22Rv1 (cell line): ENCODE data around the gene C3orf20.

ENCODE experiments used
- ZFX ChIP-seq: fragments of 450-650 bp; IDR thresholded peaks from 2 replicates; pipeline ENCODE4 v1.6.1; 2017; ENCODE audit warnings: antibody characterized with exemption, borderline replicate concordance
- TF ChIP-seq, protein P1 (sequence below): fragments of 450-650 bp; IDR thresholded peaks from 2 replicates; pipeline ENCODE4 v1.5.1; 2017; ENCODE audit warnings: mild to moderate bottlenecking

DNA sequence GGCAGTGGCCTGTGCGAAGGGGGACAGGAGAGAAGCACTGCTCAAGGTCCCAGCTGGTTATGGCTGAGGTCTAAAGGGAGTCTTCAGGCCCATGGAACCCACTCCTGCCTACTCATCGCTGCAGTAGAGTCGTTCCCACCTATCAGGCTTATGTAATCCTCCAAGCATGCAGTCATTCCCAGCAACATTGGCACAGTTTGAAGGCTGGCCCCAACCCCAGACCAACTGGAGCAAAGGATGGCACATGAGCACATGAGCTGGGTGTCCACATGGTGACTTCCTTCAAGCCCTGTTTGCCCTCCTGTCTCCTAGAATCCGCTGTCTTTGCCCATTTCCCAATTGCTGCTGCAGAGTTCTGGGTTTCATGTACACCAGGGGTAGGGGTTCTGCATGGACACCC is 83.4 kb downstream of the C3orf20 start:
- TF ChIP-seq, protein P1, sequence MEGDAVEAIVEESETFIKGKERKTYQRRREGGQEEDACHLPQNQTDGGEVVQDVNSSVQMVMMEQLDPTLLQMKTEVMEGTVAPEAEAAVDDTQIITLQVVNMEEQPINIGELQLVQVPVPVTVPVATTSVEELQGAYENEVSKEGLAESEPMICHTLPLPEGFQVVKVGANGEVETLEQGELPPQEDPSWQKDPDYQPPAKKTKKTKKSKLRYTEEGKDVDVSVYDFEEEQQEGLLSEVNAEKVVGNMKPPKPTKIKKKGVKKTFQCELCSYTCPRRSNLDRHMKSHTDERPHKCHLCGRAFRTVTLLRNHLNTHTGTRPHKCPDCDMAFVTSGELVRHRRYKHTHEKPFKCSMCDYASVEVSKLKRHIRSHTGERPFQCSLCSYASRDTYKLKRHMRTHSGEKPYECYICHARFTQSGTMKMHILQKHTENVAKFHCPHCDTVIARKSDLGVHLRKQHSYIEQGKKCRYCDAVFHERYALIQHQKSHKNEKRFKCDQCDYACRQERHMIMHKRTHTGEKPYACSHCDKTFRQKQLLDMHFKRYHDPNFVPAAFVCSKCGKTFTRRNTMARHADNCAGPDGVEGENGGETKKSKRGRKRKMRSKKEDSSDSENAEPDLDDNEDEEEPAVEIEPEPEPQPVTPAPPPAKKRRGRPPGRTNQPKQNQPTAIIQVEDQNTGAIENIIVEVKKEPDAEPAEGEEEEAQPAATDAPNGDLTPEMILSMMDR: no peak
- TF ChIP-seq ZFX: no peak
